ENCODE results near the gene UBE4B. TPM values are rescaled to one million over a fixed set of nuclear protein-coding genes. Genes with fewer than 3 reads are reported as not detected.
"Not testable (repeated sequence)": the region's sequence is repeated elsewhere in the genome, so short reads cannot be mapped to it uniquely, and the experiment has no call there.

The UBE4B gene
- polyA plus RNA-seq, 4 donors: 8.6 to 47.3 (median 19.8) TPM

DNA sequence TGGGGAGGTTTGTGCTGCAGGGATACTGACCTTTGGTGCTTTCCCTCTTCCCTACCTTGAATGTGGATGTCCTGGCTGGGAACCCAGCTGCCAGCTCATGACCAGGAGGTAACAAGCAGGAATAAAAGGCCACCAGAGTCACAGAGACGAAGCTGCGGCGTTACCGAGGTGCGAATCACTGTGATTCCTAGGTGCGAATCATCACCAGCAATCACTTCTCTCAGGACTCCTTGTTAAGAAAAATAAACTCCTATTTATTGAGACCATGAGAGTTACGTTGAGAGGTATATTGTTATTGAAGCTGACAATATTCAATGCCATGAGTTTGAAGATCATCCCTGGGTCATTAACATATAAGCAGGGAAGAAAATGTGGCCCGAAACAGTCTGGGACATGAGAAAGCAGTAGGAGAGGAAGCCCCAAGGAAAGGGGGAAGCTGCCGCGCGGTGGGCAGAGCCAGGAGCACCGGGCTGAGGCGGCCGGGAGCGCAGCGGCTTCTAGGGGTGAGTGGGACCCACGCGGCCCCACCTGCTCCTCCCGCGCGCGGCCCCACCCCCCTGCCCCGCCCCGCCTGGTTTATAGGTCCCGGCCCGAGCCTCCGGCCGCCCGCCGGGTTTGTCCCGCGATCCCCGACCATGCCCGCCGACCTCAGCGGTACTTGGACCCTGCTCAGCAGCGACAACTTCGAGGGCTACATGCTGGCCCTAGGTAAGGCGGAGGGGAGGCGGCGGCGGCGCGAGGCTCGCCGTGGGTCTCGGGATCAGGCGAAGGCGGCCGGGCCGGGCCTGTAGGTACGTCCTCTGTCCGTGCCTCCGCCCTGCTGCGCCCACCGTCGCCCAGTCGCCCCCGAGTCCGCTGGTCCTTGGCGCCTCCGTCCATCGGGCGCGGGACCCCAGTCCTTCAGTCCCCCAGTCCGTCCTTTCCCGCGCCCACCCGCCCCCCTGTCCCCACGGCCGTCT, 35.9 kb upstream of the UBE4B start, which contains the start of gene RBP7:
TSS of gene RBP7 (plus strand) at position 605 of the 959 bp plus-strand sequence. CDS start at position 636, 31 bp downstream.
- FAIRE-seq (no peak), DNase-seq (peak; percentile 9 to 49)
- no peaks in the 10 kb centered on the region for H3K9me3 ChIP-seq (ENCODE audit: control insufficient read depth in 2 of 2, insufficient read depth in 1 of 2, low read depth in 1 of 2, low read length in 1 of 2)
- no peaks in the 10 kb centered on the region for H3K4me1 ChIP-seq (ENCODE audit: control insufficient read depth in 3 of 3, insufficient read depth in 2 of 3, low read depth in 1 of 3, low read length in 2 of 3)
- WGBS, 3 donors: 4 to 6% (median 4%) methylated on average over 40 to 71 of the region's 71 CpGs
- H3K36me3 ChIP-seq (ENCODE audit: control insufficient read depth in 3 of 3, insufficient read depth in 2 of 3, low read depth in 1 of 3, low read length in 3 of 3): no peaks in the 10 kb centered on the region
- peaks cover 0 to 34% (median 2%) of the 10 kb centered on the region in 3 donors for H3K27me3 ChIP-seq (ENCODE audit: control insufficient read depth in 3 of 3, insufficient read depth in 3 of 3, low read length in 3 of 3)
- no peak within 1 kb of the TSS for H3K27ac ChIP-seq (ENCODE audit: low read depth in 1 of 3, low read length in 2 of 3)
- H3K4me3 ChIP-seq (ENCODE audit: low read depth in 1 of 3, low read length in 3 of 3): peak within 1 kb of the TSS; percentile 13 to 56 (median 15)

- Histone ChIP-seq H3K27ac (ENCODE audit: low read depth in 1 of 3, low read length in 2 of 3) (no peak overlapping the region), H3K4me1 (ENCODE audit: control insufficient read depth in 3 of 3, insufficient read depth in 2 of 3, low read depth in 1 of 3, low read length in 2 of 3) (no peaks in the 10 kb centered on the region), H3K4me3 (ENCODE audit: low read depth in 1 of 3, low read length in 3 of 3) (no peak overlapping the region), H3K36me3 (ENCODE audit: control insufficient read depth in 3 of 3, insufficient read depth in 2 of 3, low read depth in 1 of 3, low read length in 3 of 3) (no peaks in the 10 kb centered on the region), H3K27me3 (ENCODE audit: control insufficient read depth in 3 of 3, insufficient read depth in 3 of 3, low read length in 3 of 3) (peaks cover 0 to 30% (median 2%) of the 10 kb centered on the region in 3 donors), H3K9me3 (ENCODE audit: control insufficient read depth in 2 of 2, insufficient read depth in 1 of 2, low read depth in 1 of 2, low read length in 1 of 2) (no peaks in the 10 kb centered on the region)
- 83 to 90% (median 84%) methylated on average over 8 of the region's 8 CpGs for WGBS, 3 donors
- FAIRE-seq (no peak), DNase-seq (no peak)
These were observed 31.6 kb upstream of the UBE4B start for GRCh38 chr1:10001016-10001665.

DNA sequence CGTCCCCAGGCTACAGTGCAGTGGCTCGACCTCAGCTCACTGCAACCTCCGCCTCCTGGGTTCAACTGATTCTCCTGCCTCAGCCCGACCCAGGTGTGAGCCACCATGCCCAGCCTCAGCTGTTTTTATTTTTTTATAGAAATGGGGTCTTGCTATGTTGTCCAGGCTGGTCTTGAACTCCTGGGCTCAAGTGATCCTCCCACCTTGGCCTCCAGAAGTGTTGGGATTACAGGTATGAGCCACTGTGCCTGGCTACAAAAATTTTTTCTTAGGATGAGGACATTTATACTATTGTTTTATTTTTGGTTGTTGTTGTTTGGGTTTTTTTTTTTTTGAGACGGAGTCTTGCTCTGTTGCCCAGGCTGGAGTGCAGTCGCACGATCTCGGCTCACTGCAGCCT, 27.5 kb upstream of the UBE4B start:
- not testable (repeated sequence) for H3K36me3 ChIP-seq (ENCODE audit: control insufficient read depth in 3 of 3, insufficient read depth in 2 of 3, low read depth in 1 of 3, low read length in 3 of 3); H3K9me3 ChIP-seq (ENCODE audit: control insufficient read depth in 2 of 2, insufficient read depth in 1 of 2, low read depth in 1 of 2, low read length in 1 of 2); H3K4me1 ChIP-seq (ENCODE audit: control insufficient read depth in 3 of 3, insufficient read depth in 2 of 3, low read depth in 1 of 3, low read length in 2 of 3); H3K27me3 ChIP-seq (ENCODE audit: control insufficient read depth in 3 of 3, insufficient read depth in 3 of 3, low read length in 3 of 3); H3K4me3 ChIP-seq (ENCODE audit: low read depth in 1 of 3, low read length in 3 of 3); H3K27ac ChIP-seq (ENCODE audit: low read depth in 1 of 3, low read length in 2 of 3); FAIRE-seq; DNase-seq
- 90 to 94% (median 93%) methylated on average over 8 of the region's 8 CpGs for WGBS, 3 donors

GRCh38 chr1:10007169-10007568, 25.6 kb upstream of the UBE4B start:
- no peaks in the 10 kb centered on the region for H3K9me3 ChIP-seq (ENCODE audit: control insufficient read depth in 2 of 2, insufficient read depth in 1 of 2, low read depth in 1 of 2, low read length in 1 of 2)
- H3K36me3 ChIP-seq (ENCODE audit: control insufficient read depth in 3 of 3, insufficient read depth in 2 of 3, low read depth in 1 of 3, low read length in 3 of 3): no peaks in the 10 kb centered on the region
- no peak overlapping the region for H3K4me3 ChIP-seq (ENCODE audit: low read depth in 1 of 3, low read length in 3 of 3)
- 34 to 59% (median 47%) methylated on average over 4 of the region's 4 CpGs for WGBS, 3 donors
- DNase-seq (peak in 1 of 2 donors; percentile 25), FAIRE-seq (no peak)
- H3K4me1 ChIP-seq (ENCODE audit: control insufficient read depth in 3 of 3, insufficient read depth in 2 of 3, low read depth in 1 of 3, low read length in 2 of 3): no peaks in the 10 kb centered on the region
- no peaks in the 10 kb centered on the region for H3K27me3 ChIP-seq (ENCODE audit: control insufficient read depth in 3 of 3, insufficient read depth in 3 of 3, low read length in 3 of 3)
- H3K27ac ChIP-seq (ENCODE audit: low read depth in 1 of 3, low read length in 2 of 3): no peak overlapping the region

- DNase-seq (no peak), FAIRE-seq (no peak)
- no peaks in the 10 kb centered on the region for H3K9me3 ChIP-seq (ENCODE audit: control insufficient read depth in 2 of 2, insufficient read depth in 1 of 2, low read depth in 1 of 2, low read length in 1 of 2)
- H3K4me1 ChIP-seq (ENCODE audit: control insufficient read depth in 3 of 3, insufficient read depth in 2 of 3, low read depth in 1 of 3, low read length in 2 of 3): no peaks in the 10 kb centered on the region
- no peaks in the 10 kb centered on the region for H3K27me3 ChIP-seq (ENCODE audit: control insufficient read depth in 3 of 3, insufficient read depth in 3 of 3, low read length in 3 of 3)
- H3K27ac ChIP-seq (ENCODE audit: low read depth in 1 of 3, low read length in 2 of 3): no peak overlapping the region
- WGBS, 3 donors: 80 to 90% (median 89%) methylated on average over 5 of the region's 5 CpGs
- H3K36me3 ChIP-seq (ENCODE audit: control insufficient read depth in 3 of 3, insufficient read depth in 2 of 3, low read depth in 1 of 3, low read length in 3 of 3): no peaks in the 10 kb centered on the region
- H3K4me3 ChIP-seq (ENCODE audit: low read depth in 1 of 3, low read length in 3 of 3): no peak overlapping the region
These were observed 18.7 kb upstream of the UBE4B start for GRCh38 chr1:10014016-10014415.

GRCh38 chr1:10019561-10019960, 13.2 kb upstream of the UBE4B start:
- Histone ChIP-seq H3K36me3 (ENCODE audit: control insufficient read depth in 3 of 3, insufficient read depth in 2 of 3, low read depth in 1 of 3, low read length in 3 of 3) (no peaks in the 10 kb centered on the region), H3K27me3 (ENCODE audit: control insufficient read depth in 3 of 3, insufficient read depth in 3 of 3, low read length in 3 of 3) (no peaks in the 10 kb centered on the region), H3K9me3 (ENCODE audit: control insufficient read depth in 2 of 2, insufficient read depth in 1 of 2, low read depth in 1 of 2, low read length in 1 of 2) (no peaks in the 10 kb centered on the region), H3K27ac (ENCODE audit: low read depth in 1 of 3, low read length in 2 of 3) (no peak overlapping the region), H3K4me3 (ENCODE audit: low read depth in 1 of 3, low read length in 3 of 3) (no peak overlapping the region), H3K4me1 (ENCODE audit: control insufficient read depth in 3 of 3, insufficient read depth in 2 of 3, low read depth in 1 of 3, low read length in 2 of 3) (no peaks in the 10 kb centered on the region)
- no peak for FAIRE-seq
- no peak for DNase-seq

- 90 to 96% (median 93%) methylated on average over 3 of the region's 3 CpGs for WGBS, 3 donors
- DNase-seq: no peak
- Histone ChIP-seq H3K36me3 (ENCODE audit: control insufficient read depth in 3 of 3, insufficient read depth in 2 of 3, low read depth in 1 of 3, low read length in 3 of 3) (no peaks in the 10 kb centered on the region), H3K27me3 (ENCODE audit: control insufficient read depth in 3 of 3, insufficient read depth in 3 of 3, low read length in 3 of 3) (no peaks in the 10 kb centered on the region), H3K9me3 (ENCODE audit: control insufficient read depth in 2 of 2, insufficient read depth in 1 of 2, low read depth in 1 of 2, low read length in 1 of 2) (no peaks in the 10 kb centered on the region), H3K4me1 (ENCODE audit: control insufficient read depth in 3 of 3, insufficient read depth in 2 of 3, low read depth in 1 of 3, low read length in 2 of 3) (no peaks in the 10 kb centered on the region), H3K4me3 (ENCODE audit: low read depth in 1 of 3, low read length in 3 of 3) (no peak overlapping the region), H3K27ac (ENCODE audit: low read depth in 1 of 3, low read length in 2 of 3) (no peak overlapping the region)
- FAIRE-seq: no peak
These were observed 12.7 kb upstream of the UBE4B start for GRCh38 chr1:10020086-10020485.

- not testable (repeated sequence) for H3K9me3 ChIP-seq (ENCODE audit: control insufficient read depth in 2 of 2, insufficient read depth in 1 of 2, low read depth in 1 of 2, low read length in 1 of 2); H3K4me1 ChIP-seq (ENCODE audit: control insufficient read depth in 3 of 3, insufficient read depth in 2 of 3, low read depth in 1 of 3, low read length in 2 of 3); DNase-seq; H3K36me3 ChIP-seq (ENCODE audit: control insufficient read depth in 3 of 3, insufficient read depth in 2 of 3, low read depth in 1 of 3, low read length in 3 of 3); H3K4me3 ChIP-seq (ENCODE audit: low read depth in 1 of 3, low read length in 3 of 3); FAIRE-seq; H3K27me3 ChIP-seq (ENCODE audit: control insufficient read depth in 3 of 3, insufficient read depth in 3 of 3, low read length in 3 of 3); H3K27ac ChIP-seq (ENCODE audit: low read depth in 1 of 3, low read length in 2 of 3)
- WGBS, 3 donors: 73 to 84% (median 80%) methylated on average over 2 of the region's 2 CpGs
These were observed 12.1 kb upstream of the UBE4B start for GRCh38 chr1:10020678-10021077.

Data from small intestine (tissue), 7 donors.